Brain microvascular endothelial cell (primary cell): ENCODE data around the gene SERGEF.

Experiments used
- DNase-seq: peaks from one replicate; pipeline ENCODE4 v3.0.0-alpha.2; 2020
- H3K27ac ChIP-seq: fragments of 250-450 bp; sonication (Bioruptor Pico); 2 replicates; pipeline ENCODE4 v1.5.1; 2020; ENCODE audit warnings: mild to moderate bottlenecking, moderate library complexity
- H3K27me3 ChIP-seq: fragments of 250-450 bp; sonication (Bioruptor Pico); replicated peaks from 2 replicates; pipeline ENCODE4 v1.5.1; 2020; ENCODE audit warnings: mild to moderate bottlenecking
- H3K36me3 ChIP-seq: fragments of 250-450 bp; sonication (Bioruptor Pico); replicated peaks from 2 replicates; pipeline ENCODE4 v1.5.1; 2020; ENCODE audit warnings: mild to moderate bottlenecking
- H3K4me3 ChIP-seq: 2 replicates; pipeline ENCODE4 v1.5.1; 2011; ENCODE audit warnings: low read depth, mild to moderate bottlenecking, control low read depth, low read length, moderate library complexity
- in situ Hi-C: cut with HindIII; loops from 2 replicates; pipeline ENCODE4 v1.10.0; 2017; ENCODE audit warnings: low sequenced_read_pairs, low pct_ligation_motif_present
- TF ChIP-seq, protein P1 (sequence below): IDR thresholded peaks from 2 replicates; pipeline ENCODE4 v1.5.1; 2011; ENCODE audit warnings: low read depth, mild to moderate bottlenecking, moderate library complexity, low read length, control low read depth, inconsistent platforms; ENCODE audit errors: missing control alignments

The SERGEF gene

DNA sequence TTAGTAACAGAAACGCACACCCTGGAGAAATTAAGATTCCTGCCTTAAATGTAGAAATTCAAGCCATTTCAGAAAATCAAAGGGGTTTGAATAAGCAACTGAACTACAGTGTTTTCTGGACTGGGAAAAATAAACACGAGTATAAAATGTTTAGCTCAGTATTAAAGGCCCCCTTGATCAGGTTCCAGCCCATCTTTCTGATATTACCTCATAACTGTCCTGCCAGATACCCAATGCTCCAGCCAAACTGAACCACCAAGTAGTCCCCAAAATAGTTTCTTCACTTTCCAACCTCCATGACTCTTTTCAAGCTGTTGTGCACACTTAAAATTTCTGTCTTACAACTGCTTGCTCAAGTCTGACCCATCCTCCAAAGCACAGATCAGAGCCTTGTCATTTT lies 54.4 kb downstream of the SERGEF start:
- Histone ChIP-seq H3K27ac (no peak overlapping the region), H3K36me3 (no peaks in the 10 kb centered on the region), H3K4me3 (no peak overlapping the region), H3K27me3 (no peaks in the 10 kb centered on the region)
- TF ChIP-seq, protein P1, sequence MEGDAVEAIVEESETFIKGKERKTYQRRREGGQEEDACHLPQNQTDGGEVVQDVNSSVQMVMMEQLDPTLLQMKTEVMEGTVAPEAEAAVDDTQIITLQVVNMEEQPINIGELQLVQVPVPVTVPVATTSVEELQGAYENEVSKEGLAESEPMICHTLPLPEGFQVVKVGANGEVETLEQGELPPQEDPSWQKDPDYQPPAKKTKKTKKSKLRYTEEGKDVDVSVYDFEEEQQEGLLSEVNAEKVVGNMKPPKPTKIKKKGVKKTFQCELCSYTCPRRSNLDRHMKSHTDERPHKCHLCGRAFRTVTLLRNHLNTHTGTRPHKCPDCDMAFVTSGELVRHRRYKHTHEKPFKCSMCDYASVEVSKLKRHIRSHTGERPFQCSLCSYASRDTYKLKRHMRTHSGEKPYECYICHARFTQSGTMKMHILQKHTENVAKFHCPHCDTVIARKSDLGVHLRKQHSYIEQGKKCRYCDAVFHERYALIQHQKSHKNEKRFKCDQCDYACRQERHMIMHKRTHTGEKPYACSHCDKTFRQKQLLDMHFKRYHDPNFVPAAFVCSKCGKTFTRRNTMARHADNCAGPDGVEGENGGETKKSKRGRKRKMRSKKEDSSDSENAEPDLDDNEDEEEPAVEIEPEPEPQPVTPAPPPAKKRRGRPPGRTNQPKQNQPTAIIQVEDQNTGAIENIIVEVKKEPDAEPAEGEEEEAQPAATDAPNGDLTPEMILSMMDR: no peak
- in situ Hi-C loops: no loop called here
- DNase-seq: no peak

DNA sequence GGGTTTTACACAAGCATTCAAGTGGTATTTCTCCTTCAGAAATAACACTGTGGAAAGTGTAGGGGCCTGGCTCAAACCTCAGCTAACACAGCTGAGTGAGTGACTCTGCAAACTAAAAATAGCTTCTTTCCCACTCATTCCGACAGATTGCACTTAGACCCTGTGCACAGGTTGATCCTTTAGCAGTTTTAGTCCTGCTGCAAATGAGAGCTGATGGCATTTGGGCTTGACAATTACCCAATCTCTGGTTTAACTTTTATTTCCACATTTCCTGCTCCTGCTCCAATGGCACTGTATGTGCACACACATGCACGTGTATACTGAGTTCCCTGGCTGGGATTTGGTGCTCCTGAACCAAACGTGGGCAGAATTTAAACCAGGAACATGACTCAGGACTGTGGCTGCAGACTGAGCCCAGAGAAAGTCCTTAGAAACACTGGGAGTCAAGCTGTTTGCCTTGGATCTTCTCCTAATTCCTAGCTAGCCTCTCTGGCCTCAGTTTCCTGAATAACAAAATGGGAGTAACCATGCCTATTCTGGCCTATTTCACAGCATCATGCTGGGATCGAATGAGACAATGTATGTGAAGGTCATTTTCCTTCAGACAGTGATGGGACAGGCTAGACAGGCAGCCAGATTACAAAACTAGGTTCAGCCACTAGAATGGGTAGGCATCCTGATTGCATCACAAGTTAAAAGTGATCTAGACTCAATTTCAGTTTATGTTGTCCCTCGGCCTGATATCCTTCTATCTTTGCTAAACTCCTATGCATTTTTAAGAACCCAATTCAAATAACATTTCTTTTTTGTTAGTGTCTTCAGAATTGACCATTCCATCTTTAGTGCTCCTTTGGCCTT lies 58.2 kb downstream of the SERGEF start:
- in situ Hi-C loops: no loop called here
- TF ChIP-seq, protein P1: no peak
- DNase-seq: no peak
- H3K27me3 ChIP-seq: no peaks in the 10 kb centered on the region
- H3K4me3 ChIP-seq: no peak overlapping the region
- H3K27ac ChIP-seq: no peak overlapping the region
- H3K36me3 ChIP-seq: no peaks in the 10 kb centered on the region

DNA sequence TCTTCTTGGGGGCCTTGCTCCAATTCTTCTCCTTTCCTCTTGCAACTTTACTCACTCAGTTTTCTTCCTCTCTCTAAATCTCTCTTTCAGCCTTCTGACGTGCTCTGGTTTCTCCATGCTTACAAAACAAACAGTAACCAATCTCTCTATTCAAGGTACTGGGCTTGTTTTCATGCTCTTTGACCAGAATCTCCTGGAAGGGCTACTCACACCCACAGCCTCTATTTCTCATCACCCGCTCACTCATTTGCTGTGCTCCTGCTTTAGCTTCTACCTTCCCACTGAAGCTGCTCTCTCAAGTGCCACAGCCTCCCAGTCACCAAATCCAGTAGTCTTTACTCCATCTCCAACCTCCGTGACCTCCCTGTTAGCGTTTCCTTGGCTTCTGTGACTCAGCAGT lies 60.4 kb downstream of the SERGEF start:
- H3K27ac ChIP-seq: no peak overlapping the region
- in situ Hi-C loops: no loop called here
- H3K27me3 ChIP-seq: no peaks in the 10 kb centered on the region
- DNase-seq: no peak
- TF ChIP-seq, protein P1: no peak
- H3K4me3 ChIP-seq: no peak overlapping the region
- no peaks in the 10 kb centered on the region for H3K36me3 ChIP-seq

DNA sequence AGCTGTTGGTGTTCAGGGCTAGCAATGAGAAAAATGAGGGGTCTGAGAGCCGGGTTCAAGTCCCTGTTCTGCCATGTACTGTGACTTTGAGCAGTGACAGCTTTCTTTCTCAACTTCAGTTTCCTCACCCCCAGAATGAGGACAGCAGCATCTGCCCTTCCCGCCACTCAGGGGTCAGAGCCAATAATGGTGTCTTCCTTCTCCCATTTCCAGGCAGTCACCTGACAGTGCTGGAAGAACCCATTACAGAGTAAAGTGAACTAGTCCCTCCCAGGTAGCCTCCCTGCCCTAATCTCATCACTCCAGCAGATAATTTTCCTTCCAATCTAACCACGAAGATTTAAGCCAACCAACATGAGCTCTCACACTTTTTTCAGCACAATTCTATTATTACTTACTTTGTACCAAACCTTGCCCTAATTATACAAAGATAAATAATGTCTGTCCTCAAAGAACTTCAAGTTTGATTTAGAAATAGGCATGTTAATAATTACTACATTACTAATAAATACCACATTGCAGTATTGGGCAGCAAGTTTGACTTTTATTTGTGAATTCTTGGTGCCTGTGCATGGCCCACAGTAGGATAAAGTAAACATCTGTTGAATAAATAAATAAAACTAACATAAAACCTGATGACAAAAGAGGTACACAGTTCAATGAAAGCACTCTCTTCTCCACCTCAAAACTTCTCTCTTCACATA lies 61.0 kb downstream of the SERGEF start:
- TF ChIP-seq, protein P1: no peak
- Histone ChIP-seq H3K36me3 (no peaks in the 10 kb centered on the region), H3K27ac (no peak overlapping the region), H3K4me3 (no peak overlapping the region), H3K27me3 (no peaks in the 10 kb centered on the region)
- no peak for DNase-seq
- in situ Hi-C loops: no loop called here

DNA sequence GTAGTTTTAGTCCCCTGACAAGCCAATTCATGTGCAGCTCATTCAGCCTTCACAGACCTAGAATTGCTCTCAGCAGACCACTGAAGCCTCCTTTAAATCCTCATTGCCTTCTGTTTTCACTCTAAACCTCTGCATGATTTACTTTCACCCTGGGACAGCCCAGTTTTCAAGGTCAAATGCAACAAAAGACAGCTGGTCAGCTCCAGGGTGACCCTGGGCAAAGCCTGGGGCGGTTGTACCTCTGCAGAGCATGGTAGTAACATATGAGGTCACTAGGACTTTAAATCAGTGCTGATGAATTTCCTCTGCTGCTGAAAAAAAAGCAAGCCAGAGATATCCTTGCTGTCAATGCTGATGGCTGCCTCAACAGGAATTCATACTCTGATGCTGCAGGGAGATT lies 62.2 kb downstream of the SERGEF start:
- no peak for DNase-seq
- Histone ChIP-seq H3K36me3 (no peaks in the 10 kb centered on the region), H3K27me3 (no peaks in the 10 kb centered on the region)

More for the DNA sequence above, 62.2 kb downstream of the SERGEF start:
- Histone ChIP-seq H3K27ac (no peak overlapping the region), H3K4me3 (no peak overlapping the region)
- in situ Hi-C loops: no loop called here
- TF ChIP-seq, protein P1: no peak
